Upper lobe of left lung (tissue), 4 donors: ENCODE results near the gene SLC13A3.

Experiments
- CTCF ChIP-seq, 6 experiments: fragments of 450-650 bp in 4 of 6; fragments of 200-600 bp in 2 of 6; sonication (generic) in 2 of 6; IDR thresholded peaks; one replicate each; pipeline ENCODE4 v1.5.1; 2016 to 2019; ENCODE audit warnings: antibody characterized with exemption in 6 of 6
- EP300 ChIP-seq, 4 donors: sonication (generic); formaldehyde crosslinking; IDR thresholded peaks; one replicate each; pipeline ENCODE4 v1.5.1; 2017; ENCODE audit warnings: antibody characterized with exemption in 4 of 4, control low read depth in 2 of 4
- POLR2A ChIP-seq, 4 donors: fragments of 450-650 bp; IDR thresholded peaks; one replicate each; pipeline ENCODE4 v1.5.1; 2016 to 2017; ENCODE audit warnings: antibody characterized with exemption in 4 of 4, mild to moderate bottlenecking in 2 of 4

- TF ChIP-seq POLR2A (IDR thresholded peaks at IDR 0.05) (no peak), EP300 (IDR thresholded peaks at IDR 0.05) (no peak), CTCF (IDR thresholded peaks at IDR 0.05) (no peak)
Observed at GRCh38 chr20:46661659-46662058, 10.4 kb upstream of the SLC13A3 start.
